ENCODE data around the gene LIM2. TPM values are rescaled to one million over a fixed set of nuclear protein-coding genes. Genes with fewer than 3 reads are reported as not detected.

Gene LIM2
- total and polyA plus RNA-seq, 9 of the 15 experiments (the other 6 are each of a cell fraction or from before 2014, with no cell fraction given): 0.07 to 0.45 (median 0.18) TPM; not detected in 4

DNA sequence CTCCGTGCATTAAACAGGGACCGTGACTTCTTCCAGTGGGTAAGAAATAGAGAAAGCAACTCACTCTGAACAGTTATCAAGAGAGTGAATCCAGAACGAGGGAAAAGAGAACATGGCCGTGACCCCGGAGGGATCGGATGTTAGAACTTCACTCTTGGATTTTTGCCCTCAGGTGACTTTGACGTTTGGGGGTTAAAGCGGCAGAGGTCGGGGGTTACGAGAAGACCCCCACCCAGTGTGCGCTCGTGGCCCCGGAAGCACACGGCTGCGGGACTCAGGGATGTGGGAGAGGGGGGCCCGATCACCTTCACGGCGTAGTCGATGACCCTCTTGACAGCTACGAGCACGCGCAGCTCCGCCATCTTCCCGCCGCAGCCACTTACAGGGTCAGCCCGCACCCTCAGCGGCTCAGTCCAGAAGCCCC lies 21.8 kb downstream of the LIM2 start, which contains the start of gene ETFB (continued):
- TF ChIP-seq, protein P1, sequence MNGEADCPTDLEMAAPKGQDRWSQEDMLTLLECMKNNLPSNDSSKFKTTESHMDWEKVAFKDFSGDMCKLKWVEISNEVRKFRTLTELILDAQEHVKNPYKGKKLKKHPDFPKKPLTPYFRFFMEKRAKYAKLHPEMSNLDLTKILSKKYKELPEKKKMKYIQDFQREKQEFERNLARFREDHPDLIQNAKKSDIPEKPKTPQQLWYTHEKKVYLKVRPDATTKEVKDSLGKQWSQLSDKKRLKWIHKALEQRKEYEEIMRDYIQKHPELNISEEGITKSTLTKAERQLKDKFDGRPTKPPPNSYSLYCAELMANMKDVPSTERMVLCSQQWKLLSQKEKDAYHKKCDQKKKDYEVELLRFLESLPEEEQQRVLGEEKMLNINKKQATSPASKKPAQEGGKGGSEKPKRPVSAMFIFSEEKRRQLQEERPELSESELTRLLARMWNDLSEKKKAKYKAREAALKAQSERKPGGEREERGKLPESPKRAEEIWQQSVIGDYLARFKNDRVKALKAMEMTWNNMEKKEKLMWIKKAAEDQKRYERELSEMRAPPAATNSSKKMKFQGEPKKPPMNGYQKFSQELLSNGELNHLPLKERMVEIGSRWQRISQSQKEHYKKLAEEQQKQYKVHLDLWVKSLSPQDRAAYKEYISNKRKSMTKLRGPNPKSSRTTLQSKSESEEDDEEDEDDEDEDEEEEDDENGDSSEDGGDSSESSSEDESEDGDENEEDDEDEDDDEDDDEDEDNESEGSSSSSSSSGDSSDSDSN (IDR thresholded peaks at IDR 0.05; ENCODE audit: borderline replicate concordance in 1 of 2, low read depth in 2 of 2, low read length in 2 of 2): peak in 1 of 2 experiments; percentile 73; a peak in 1 of 4 replicates
- TF ChIP-seq NFIC (IDR thresholded peaks at IDR 0.05) (peak; percentile 21; the same call in 1 of the 2 replicates), SP1 (CRISPR knock-in tag; IDR thresholded peaks at IDR 0.05) (no peak), EP300 (IDR thresholded peaks at IDR 0.05; ENCODE audit: low read length) (no peak), SUPT5H (IDR thresholded peaks at IDR 0.05) (no peak), ZNF23 (CRISPR knock-in tag; IDR thresholded peaks at IDR 0.05) (no peak), CXXC5 (CRISPR knock-in tag; IDR thresholded peaks at IDR 0.05) (peak; percentile 70; the same call in 1 of the 2 replicates), KDM5B (IDR thresholded peaks at IDR 0.05; ENCODE audit: insufficient replicate concordance, low read depth, low read length) (peak; percentile 6), ZNF41 (CRISPR knock-in tag; conservative IDR thresholded peaks at IDR 0.05) (no peak), YY1 (IDR thresholded peaks at IDR 0.05; ENCODE audit: borderline replicate concordance in 1 of 3, control insufficient read depth in 1 of 3, extremely low read depth in 1 of 3, insufficient read depth in 3 of 3, insufficient read length in 1 of 3, insufficient replicate concordance in 2 of 3, low read depth in 1 of 3, low read length in 2 of 3) (peak; percentile 59 to 93 (median 88)), ELF4 (CRISPR knock-in tag; IDR thresholded peaks at IDR 0.05) (no peak), RBM25 (IDR thresholded peaks at IDR 0.05; ENCODE audit: low read depth, low read length, severe bottlenecking) (no peak), SAP30 (IDR thresholded peaks at IDR 0.05; ENCODE audit: borderline replicate concordance, insufficient read depth, low read depth, low read length, poor library complexity, severe bottlenecking) (peak; percentile 66), HMGN3 (IDR thresholded peaks at IDR 0.05; ENCODE audit: borderline replicate concordance, extremely low read depth, insufficient read length, low read depth, low read length) (peak; percentile 33), TAF9B (IDR thresholded peaks at IDR 0.05; ENCODE audit: partially characterized antibody) (peak; percentile 48), MCM5 (IDR thresholded peaks at IDR 0.05; ENCODE audit: low read depth) (no peak), CHD4 (IDR thresholded peaks at IDR 0.05; ENCODE audit: insufficient read depth, insufficient replicate concordance, low read depth, low read length, poor library complexity, severe bottlenecking) (no peak)
- TF ChIP-seq, protein P2, sequence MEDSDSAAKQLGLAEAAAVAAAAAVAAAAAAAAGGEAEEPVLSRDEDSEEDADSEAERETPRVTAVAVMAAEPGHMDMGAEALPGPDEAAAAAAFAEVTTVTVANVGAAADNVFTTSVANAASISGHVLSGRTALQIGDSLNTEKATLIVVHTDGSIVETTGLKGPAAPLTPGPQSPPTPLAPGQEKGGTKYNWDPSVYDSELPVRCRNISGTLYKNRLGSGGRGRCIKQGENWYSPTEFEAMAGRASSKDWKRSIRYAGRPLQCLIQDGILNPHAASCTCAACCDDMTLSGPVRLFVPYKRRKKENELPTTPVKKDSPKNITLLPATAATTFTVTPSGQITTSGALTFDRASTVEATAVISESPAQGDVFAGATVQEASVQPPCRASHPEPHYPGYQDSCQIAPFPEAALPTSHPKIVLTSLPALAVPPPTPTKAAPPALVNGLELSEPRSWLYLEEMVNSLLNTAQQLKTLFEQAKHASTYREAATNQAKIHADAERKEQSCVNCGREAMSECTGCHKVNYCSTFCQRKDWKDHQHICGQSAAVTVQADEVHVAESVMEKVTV (CRISPR knock-in tag; IDR thresholded peaks at IDR 0.05): no peak
- TF ChIP-seq, protein P3, sequence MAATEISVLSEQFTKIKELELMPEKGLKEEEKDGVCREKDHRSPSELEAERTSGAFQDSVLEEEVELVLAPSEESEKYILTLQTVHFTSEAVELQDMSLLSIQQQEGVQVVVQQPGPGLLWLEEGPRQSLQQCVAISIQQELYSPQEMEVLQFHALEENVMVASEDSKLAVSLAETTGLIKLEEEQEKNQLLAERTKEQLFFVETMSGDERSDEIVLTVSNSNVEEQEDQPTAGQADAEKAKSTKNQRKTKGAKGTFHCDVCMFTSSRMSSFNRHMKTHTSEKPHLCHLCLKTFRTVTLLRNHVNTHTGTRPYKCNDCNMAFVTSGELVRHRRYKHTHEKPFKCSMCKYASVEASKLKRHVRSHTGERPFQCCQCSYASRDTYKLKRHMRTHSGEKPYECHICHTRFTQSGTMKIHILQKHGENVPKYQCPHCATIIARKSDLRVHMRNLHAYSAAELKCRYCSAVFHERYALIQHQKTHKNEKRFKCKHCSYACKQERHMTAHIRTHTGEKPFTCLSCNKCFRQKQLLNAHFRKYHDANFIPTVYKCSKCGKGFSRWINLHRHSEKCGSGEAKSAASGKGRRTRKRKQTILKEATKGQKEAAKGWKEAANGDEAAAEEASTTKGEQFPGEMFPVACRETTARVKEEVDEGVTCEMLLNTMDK (IDR thresholded peaks at IDR 0.05; ENCODE audit: borderline replicate concordance, insufficient read depth, low read depth, low read length, poor library complexity, severe bottlenecking): no peak
